K562 (cell line): ENCODE measurements around the gene FYB1. TPM values are rescaled to one million over a fixed set of nuclear protein-coding genes. Genes with fewer than 3 reads are reported as not detected.

Experiments
- ATAC-seq: fragments of 200-7000 bp; cut with Tn5 transposase; 3 replicates; pipeline ENCODE4 v1.9.1; 2020; ENCODE audit warnings: moderate library complexity
- BruUV-seq: library from RNA; stranded (reverse); fragments of 400-500 nt; replicated peaks from 2 replicates; lab custom pipeline; 2021; lab: Mats Ljungman, UMichigan
- CTCF ChIA-PET: fragments of 300-600 bp; formaldehyde crosslinking; extraction: SDS; loops from one replicate; lab custom pipeline; 2021; ENCODE audit warnings: low intra/inter-chr PET ratio; lab: Yijun Ruan, JAX
- POLR2A ChIA-PET: fragments of 300-600, 350-650 bp; sonication (Branson Sonifier 250); formaldehyde crosslinking; extraction: SDS; loops from one replicate; lab custom pipeline; 2021; ENCODE audit warnings: antibody characterized with exemption, inconsistent platforms; lab: Yijun Ruan, JAX
- DNase-seq, 4 experiments: peaks; one replicate each; pipeline versions ENCODE4 v3.0.0 to v3.0.0-alpha.2; 2011 to 2018; ENCODE audit warnings: low spot score in 3 of 4, mixed read lengths in 3 of 4; ENCODE audit errors: extremely low read depth in 1 of 4
- FAIRE-seq: peaks from 2 replicates; lab custom pipeline; 2011; peaks lifted over from hg19 to GRCh38; lab: Jason Lieb, UNC
- H2AFZ ChIP-seq: 2 replicates; pipeline ENCODE4 v1.6.0; 2011; ENCODE audit warnings: low read depth, low read length, control low read depth, inconsistent platforms
- H3K27ac ChIP-seq: fragments of 200-600 bp; 3 replicates; pipeline ENCODE4 v1.8.0; 2011; ENCODE audit warnings: low read depth, mild to moderate bottlenecking, control low read depth, inconsistent platforms, low read length, moderate library complexity, mixed read lengths; ENCODE audit errors: extremely low read depth
- H3K27me3 ChIP-seq, 2 experiments: fragments of 300-600 bp in 1 of 2; 2 replicates in 1 of 2; 3 replicates in 1 of 2; pipeline versions ENCODE4 v1.6.0 to v1.8.0; 2011; ENCODE audit warnings: inconsistent platforms in 2 of 2, low read length in 2 of 2, mild to moderate bottlenecking in 1 of 2, mixed read lengths in 1 of 2, moderate library complexity in 1 of 2; ENCODE audit not compliant: control insufficient read depth in 2 of 2, insufficient read depth in 2 of 2
- H3K36me3 ChIP-seq: fragments of 300-600 bp; 3 replicates; pipeline ENCODE4 v1.8.0; 2011; ENCODE audit warnings: mild to moderate bottlenecking, low read length, inconsistent platforms; ENCODE audit not compliant: control insufficient read depth, insufficient read depth
- H3K4me1 ChIP-seq, 2 experiments: fragments of 200-600 bp in 1 of 2; replicated peaks in 1 of 2; 2 replicates in 1 of 2; 3 replicates in 1 of 2; pipeline versions ENCODE4 v1.5.1 to v1.8.0; 2011; ENCODE audit warnings: inconsistent platforms in 2 of 2, low read length in 2 of 2, mild to moderate bottlenecking in 1 of 2, mixed read lengths in 1 of 2, moderate library complexity in 1 of 2; ENCODE audit not compliant: control insufficient read depth in 2 of 2, insufficient read depth in 2 of 2
- H3K4me2 ChIP-seq: 2 replicates; pipeline ENCODE4 v1.6.1; 2011; ENCODE audit warnings: low read length, control low read depth, inconsistent platforms, mixed read lengths; ENCODE audit not compliant: insufficient read depth
- H3K4me3 ChIP-seq: fragments of 200-600 bp; sonication (generic), shearing (Covaris generic); 2 replicates; pipeline ENCODE4 v1.5.1; 2016; ENCODE audit warnings: control low read depth, inconsistent platforms
- H3K79me2 ChIP-seq: fragments of 200-600 bp; 3 replicates; pipeline ENCODE4 v1.8.0; 2011; ENCODE audit warnings: low read length, inconsistent platforms; ENCODE audit not compliant: control insufficient read depth, insufficient read depth
- H3K9ac ChIP-seq, 2 experiments: 2 replicates each; pipeline versions ENCODE4 v1.6.0 to v1.6.1; 2011; ENCODE audit warnings: low read depth in 2 of 2, low read length in 2 of 2, control low read depth in 1 of 2, inconsistent platforms in 1 of 2, mild to moderate bottlenecking in 1 of 2, mixed read lengths in 1 of 2; ENCODE audit not compliant: insufficient read depth in 1 of 2
- H3K9me1 ChIP-seq: one replicate; pipeline ENCODE4 v1.6.0; 2011; ENCODE audit warnings: inconsistent platforms, mild to moderate bottlenecking, low read length, moderate library complexity; ENCODE audit not compliant: control insufficient read depth, insufficient read depth
- H3K9me3 ChIP-seq: replicated peaks from 2 replicates; pipeline ENCODE4 v1.5.1; 2011; ENCODE audit warnings: low read depth, low read length, inconsistent platforms; ENCODE audit not compliant: control insufficient read depth, insufficient read depth
- H4K20me1 ChIP-seq: replicated peaks from 2 replicates; pipeline ENCODE4 v1.6.1; 2011; ENCODE audit warnings: low read length, inconsistent platforms, mixed read lengths; ENCODE audit not compliant: control insufficient read depth, insufficient read depth
- CAMTA2 ChIP-seq: fragments of 250-450 bp; sonication (Bioruptor Pico); conservative IDR thresholded peaks from 2 replicates; pipeline ENCODE4 v1.5.1; 2022
- CEBPB ChIP-seq: fragments of 450-650 bp; IDR thresholded peaks from 2 replicates; pipeline ENCODE4 v1.6.1; 2016; ENCODE audit warnings: missing genetic modification characterization, missing compliant biosample characterization
- ETV1 ChIP-seq: fragments of 450-650 bp; conservative IDR thresholded peaks from 2 replicates; pipeline ENCODE4 v1.6.1; 2016; ENCODE audit warnings: missing genetic modification characterization, control low read depth, low read depth, missing compliant biosample characterization
- FIP1L1 ChIP-seq: fragments of 200-400 bp; formaldehyde crosslinking; IDR thresholded peaks from 2 replicates; pipeline ENCODE4 v1.6.1; 2018; ENCODE audit warnings: mild to moderate bottlenecking, low read depth, low read length; ENCODE audit not compliant: poor library complexity, severe bottlenecking
- KDM1A ChIP-seq, 2 experiments: fragments of 450-650 bp; IDR thresholded peaks; 2 replicates each; pipeline ENCODE4 v1.6.1; 2016; ENCODE audit warnings: mild to moderate bottlenecking in 2 of 2
- LEF1 ChIP-seq: fragments of 450-650 bp; IDR thresholded peaks from 2 replicates; pipeline ENCODE4 v1.6.1; 2016; ENCODE audit warnings: mild to moderate bottlenecking
- PHF21A ChIP-seq: fragments of 450-650 bp; IDR thresholded peaks from 2 replicates; pipeline ENCODE4 v1.6.1; 2017; ENCODE audit warnings: low read depth, borderline replicate concordance
- RBBP5 ChIP-seq: fragments of 200-600 bp; sonication (generic); IDR thresholded peaks from 2 replicates; pipeline ENCODE4 v1.6.1; 2012; ENCODE audit warnings: borderline replicate concordance, mild to moderate bottlenecking, low read length, control low read depth, inconsistent platforms; ENCODE audit not compliant: insufficient read depth, poor library complexity, severe bottlenecking
- RCOR1 ChIP-seq, 2 experiments: IDR thresholded peaks; 2 replicates each; pipeline ENCODE4 v1.6.1; 2012; ENCODE audit warnings: low read depth in 2 of 2, low read length in 2 of 2, borderline replicate concordance in 1 of 2, improper control_type of control experiment in 1 of 2
- SIX5 ChIP-seq, 2 experiments: IDR thresholded peaks; 2 replicates each; pipeline ENCODE4 v1.6.1; 2011; ENCODE audit warnings: low read length in 2 of 2, borderline replicate concordance in 1 of 2, low read depth in 1 of 2, mild to moderate bottlenecking in 1 of 2, moderate library complexity in 1 of 2; ENCODE audit not compliant: insufficient read depth in 1 of 2
- SMARCA5 ChIP-seq: fragments of 450-650 bp; IDR thresholded peaks from 2 replicates; pipeline ENCODE4 v1.6.1; 2016
- ZBTB7A ChIP-seq: IDR thresholded peaks from 2 replicates; pipeline ENCODE4 v1.6.1; 2011; ENCODE audit warnings: low read depth, mild to moderate bottlenecking, low read length, moderate library complexity, borderline replicate concordance; ENCODE audit not compliant: control insufficient read depth
- ZNF140 ChIP-seq: fragments of 250-450 bp; sonication (Bioruptor Pico); IDR thresholded peaks from 2 replicates; pipeline ENCODE4 v1.8.0; 2021; ENCODE audit warnings: moderate library complexity, mild to moderate bottlenecking, inconsistent platforms
- ZNF282 ChIP-seq: sonication (generic); formaldehyde crosslinking; IDR thresholded peaks from 2 replicates; pipeline ENCODE4 v1.8.1; 2023; ENCODE audit warnings: missing genetic modification reagents
- ZNF780A ChIP-seq: fragments of 250-450 bp; sonication (Bioruptor Pico); IDR thresholded peaks from 2 replicates; pipeline ENCODE4 v1.5.0; 2021; ENCODE audit warnings: mild to moderate bottlenecking
- WGBS: fragments of 100-300 bp; shearing (Covaris generic); methylation state at CpG from one replicate; pipeline ENCODE4 v1.1.6; 2016; ENCODE audit warnings: low coverage, mixed read lengths; ENCODE audit not compliant: insufficient coverage; ENCODE audit errors: missing lambda C conversion rate; 5-methylcytosine and 5-hydroxymethylcytosine counted together
- in situ Hi-C: fragments of 300-500 bp; cut with MboI; formaldehyde crosslinking; loops from 4 replicates; pipeline ENCODE4 v1.15.0; 2018; ENCODE audit warnings: inconsistent platforms, mixed read lengths
- intact Hi-C: fragments of 100-400 bp; cut with micrococcal nuclease; formaldehyde crosslinking; loops from 2 replicates; pipeline ENCODE4 v1.14.2; 2022
- polyA plus RNA-seq, 8 experiments: library from polyadenylated mRNA; depleted of rRNA in 4 of 8; stranded (reverse) in 5 of 8; unstranded in 3 of 8; fragments of >200 nt; fragmentation: Nextera tagmentation in 2 of 8; fragmentation: Illumina TruSeq in 1 of 8; extraction: Ambion mirVana in 2 of 8; extraction: Trizol in 1 of 8; gene quantifications; 2 replicates each; pipeline versions ENCODE4 v1.2.1 to v1.2.3, GENCODE V29; 2011 to 2014; ENCODE audit warnings: inconsistent platforms in 1 of 8, missing spikeins in 1 of 8
- total RNA-seq, 7 experiments: library from RNA; depleted of rRNA in 6 of 7; stranded (reverse); fragments of >200 nt in 6 of 7; fragmentation: Illumina TruSeq in 2 of 7; extraction: Trizol in 2 of 7; gene quantifications; 2 replicates each; pipeline versions ENCODE4 v1.2.1 to v1.2.3, GENCODE V29; 2011 to 2021; ENCODE audit warnings: low replicate concordance in 1 of 7
- TF ChIP-seq, protein P1 (sequence below): fragments of 250-450 bp; sonication (Bioruptor Pico); IDR thresholded peaks from 2 replicates; pipeline ENCODE4 v1.9.0; 2021; ENCODE audit warnings: mild to moderate bottlenecking
- TF ChIP-seq, protein P2 (sequence below): IDR thresholded peaks from 2 replicates; pipeline ENCODE4 v1.6.1; 2011; ENCODE audit warnings: borderline replicate concordance, low read depth, mild to moderate bottlenecking, moderate library complexity, low read length; ENCODE audit not compliant: insufficient read depth, poor library complexity, severe bottlenecking
- TF ChIP-seq, protein P3 (sequence below), 2 experiments: fragments of 200-800 bp in 1 of 2; sonication (Bioruptor generic) in 1 of 2; sonication (generic) in 1 of 2; formaldehyde crosslinking in 1 of 2; IDR thresholded peaks in 1 of 2; conservative IDR thresholded peaks in 1 of 2; 2 replicates each; pipeline versions ENCODE4 v1.5.0 to v1.6.1; 2016 to 2020; ENCODE audit warnings: missing compliant biosample characterization in 1 of 2, missing genetic modification characterization in 1 of 2, missing genetic modification reagents in 1 of 2

Gene FYB1
- total and polyA plus RNA-seq, 9 of the 15 experiments (the other 6 are each of a cell fraction or from before 2014, with no cell fraction given), result 4.7 to 31.5 (median 9.7) TPM

DNA sequence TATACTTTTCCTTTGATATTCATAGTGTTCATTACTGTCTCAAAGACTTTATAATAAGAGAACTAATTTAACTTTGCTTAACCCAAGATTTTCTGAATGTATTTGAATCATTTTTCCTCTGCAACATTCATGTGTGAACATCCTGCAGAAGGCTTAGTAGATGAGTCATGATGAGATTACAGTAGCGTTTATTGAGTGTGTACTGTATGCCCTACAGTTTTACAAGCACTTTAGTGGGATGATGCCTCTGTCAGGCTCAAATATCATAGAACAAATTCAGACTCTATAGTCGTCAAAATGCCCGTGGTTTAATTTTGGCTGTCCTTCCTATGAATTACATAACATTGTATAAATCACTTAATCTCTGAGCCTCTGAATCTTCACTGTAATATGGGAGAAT is 41.2 kb downstream of the FYB1 start (continued):
- TF ChIP-seq SMARCA5, result peak; percentile 17; the same call in 1 of the 2 replicates
- TF ChIP-seq KDM1A (IDR thresholded peaks at IDR 0.05), result peak; percentile 49 to 61; a peak in 3 of 4 replicates
- TF ChIP-seq CEBPB (tag), result no peak
- 0 out of 2 replicates have a peak, but pooled peaks have one; percentile 22 for TF ChIP-seq ZNF140
- no peak for TF ChIP-seq RBBP5

DNA sequence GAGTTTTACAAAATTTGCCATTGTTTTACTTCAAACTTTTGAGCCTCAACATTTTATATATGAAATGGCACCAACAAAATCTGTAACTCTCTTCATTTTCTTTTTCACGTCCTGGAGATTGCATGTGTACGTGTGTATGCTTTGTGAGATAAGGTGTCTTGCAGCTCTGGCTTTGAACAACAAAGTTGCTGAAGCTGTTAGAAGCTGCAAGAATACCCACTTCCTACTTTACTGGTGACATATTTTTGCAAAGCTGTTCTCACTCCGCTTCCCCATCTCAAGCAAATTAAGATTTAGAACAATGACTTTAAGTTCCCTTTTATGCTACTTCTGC is 41.8 kb downstream of the FYB1 start:
- Histone ChIP-seq H3K36me3 (no peaks in the 10 kb centered on the region), H3K27ac (peak overlapping the region; percentile 62), H3K4me1 (peaks cover 20 to 53% of the 10 kb centered on the region in 2 experiments), H3K27me3 (no peaks in the 10 kb centered on the region), H3K9me3 (no peaks in the 10 kb centered on the region), H3K4me3 (no peak overlapping the region), H4K20me1 (no peaks in the 10 kb centered on the region), H3K4me2 (peak overlapping the region; percentile 43), H3K79me2 (no peaks in the 10 kb centered on the region; the same call in 2 of the 3 replicates), H2AFZ (peak overlapping the region; percentile 77), H3K9me1 (no peaks in the 10 kb centered on the region), H3K9ac (peak overlapping the region in 1 of 2 experiments; percentile 28; a peak in 2 of 4 replicates)
- BruUV-seq, result no TSS peak
- intact Hi-C loops (loop anchor here (2.0 kb wide), 1 partner anchor 17 kb away; no protein-coding TSS in a partner anchor), in situ Hi-C loops (no loop called here)
- DNase-seq (peak in 2 of 4 experiments; percentile 45 to 66), FAIRE-seq (peak; percentile 58), ATAC-seq (peak; percentile 71)
- ChIA-PET POLR2A (interaction anchor here (3.9 kb wide), 1 partner anchor 13 kb away, joined by 14 read pairs; no protein-coding TSS in a partner anchor), CTCF (no interaction called here)
- WGBS, result 10% methylated on average over 3 of the region's 3 CpGs
- TF ChIP-seq ZBTB7A (no peak), ETV1 (tag) (no peak), ZNF282 (CRISPR knock-in tag) (no peak), CAMTA2 (CRISPR knock-in tag) (no peak), SIX5 (IDR thresholded peaks at IDR 0.05; ENCODE audit: borderline replicate concordance in 1 of 2, insufficient read depth in 1 of 2, low read depth in 1 of 2, low read length in 2 of 2) (no peak), FIP1L1 (no peak), ZNF780A (no peak), LEF1 (peak; percentile 58; the same call in 1 of the 2 replicates), RCOR1 (IDR thresholded peaks at IDR 0.05; ENCODE audit: borderline replicate concordance in 1 of 2, low read depth in 2 of 2, low read length in 2 of 2) (0 out of 4 replicates have a peak, but pooled peaks of 1 of the 2 experiments have one; percentile 44), PHF21A (no peak)
- TF ChIP-seq, protein P1, sequence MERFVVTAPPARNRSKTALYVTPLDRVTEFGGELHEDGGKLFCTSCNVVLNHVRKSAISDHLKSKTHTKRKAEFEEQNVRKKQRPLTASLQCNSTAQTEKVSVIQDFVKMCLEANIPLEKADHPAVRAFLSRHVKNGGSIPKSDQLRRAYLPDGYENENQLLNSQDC (CRISPR knock-in tag), result no peak
- TF ChIP-seq, protein P2, sequence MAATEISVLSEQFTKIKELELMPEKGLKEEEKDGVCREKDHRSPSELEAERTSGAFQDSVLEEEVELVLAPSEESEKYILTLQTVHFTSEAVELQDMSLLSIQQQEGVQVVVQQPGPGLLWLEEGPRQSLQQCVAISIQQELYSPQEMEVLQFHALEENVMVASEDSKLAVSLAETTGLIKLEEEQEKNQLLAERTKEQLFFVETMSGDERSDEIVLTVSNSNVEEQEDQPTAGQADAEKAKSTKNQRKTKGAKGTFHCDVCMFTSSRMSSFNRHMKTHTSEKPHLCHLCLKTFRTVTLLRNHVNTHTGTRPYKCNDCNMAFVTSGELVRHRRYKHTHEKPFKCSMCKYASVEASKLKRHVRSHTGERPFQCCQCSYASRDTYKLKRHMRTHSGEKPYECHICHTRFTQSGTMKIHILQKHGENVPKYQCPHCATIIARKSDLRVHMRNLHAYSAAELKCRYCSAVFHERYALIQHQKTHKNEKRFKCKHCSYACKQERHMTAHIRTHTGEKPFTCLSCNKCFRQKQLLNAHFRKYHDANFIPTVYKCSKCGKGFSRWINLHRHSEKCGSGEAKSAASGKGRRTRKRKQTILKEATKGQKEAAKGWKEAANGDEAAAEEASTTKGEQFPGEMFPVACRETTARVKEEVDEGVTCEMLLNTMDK, result no peak
- TF ChIP-seq, protein P3, sequence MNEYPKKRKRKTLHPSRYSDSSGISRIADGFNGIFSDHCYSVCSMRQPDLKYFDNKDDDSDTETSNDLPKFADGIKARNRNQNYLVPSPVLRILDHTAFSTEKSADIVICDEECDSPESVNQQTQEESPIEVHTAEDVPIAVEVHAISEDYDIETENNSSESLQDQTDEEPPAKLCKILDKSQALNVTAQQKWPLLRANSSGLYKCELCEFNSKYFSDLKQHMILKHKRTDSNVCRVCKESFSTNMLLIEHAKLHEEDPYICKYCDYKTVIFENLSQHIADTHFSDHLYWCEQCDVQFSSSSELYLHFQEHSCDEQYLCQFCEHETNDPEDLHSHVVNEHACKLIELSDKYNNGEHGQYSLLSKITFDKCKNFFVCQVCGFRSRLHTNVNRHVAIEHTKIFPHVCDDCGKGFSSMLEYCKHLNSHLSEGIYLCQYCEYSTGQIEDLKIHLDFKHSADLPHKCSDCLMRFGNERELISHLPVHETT (CRISPR knock-in tag; conservative IDR thresholded peaks at IDR 0.05 in 1 of 2, IDR thresholded peaks at IDR 0.05 in 1 of 2), result no peak
